Superior temporal gyrus (tissue), 1 donor: ENCODE measurements around the gene PLEKHA7.
"Not testable (repeated sequence)": the region's sequence is repeated elsewhere in the genome, so short reads cannot be mapped to it uniquely, and the experiment has no call there.

Source experiments
- DNase-seq: peaks from one replicate; pipeline ENCODE4 v3.0.0-alpha.2; 2016; ENCODE audit errors: extremely low spot score

Gene PLEKHA7

GRCh38 chr11:16942342-16942741, 71.9 kb downstream of the PLEKHA7 start:
- DNase-seq: no peak

DNA sequence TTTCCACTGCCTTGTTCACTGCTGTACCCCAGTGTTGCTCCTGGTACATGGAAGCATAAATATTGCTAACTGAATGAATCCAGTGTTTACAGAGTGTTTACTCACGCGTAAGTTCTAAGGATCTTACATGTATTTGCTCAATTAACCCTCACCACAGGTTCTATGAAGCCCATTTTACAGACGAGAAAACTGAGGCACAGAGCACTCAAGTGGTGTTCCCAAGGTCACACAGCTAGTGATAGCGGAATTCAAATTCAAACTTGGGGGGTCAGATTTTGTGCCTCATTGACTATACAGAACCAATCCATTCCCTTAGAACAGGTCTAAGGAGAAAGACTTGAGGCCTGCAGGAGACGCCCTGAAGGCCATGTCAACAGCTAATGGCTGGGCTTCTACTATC, 72.3 kb downstream of the PLEKHA7 start:
- no peak for DNase-seq

GRCh38 chr11:16938061-16938460, 76.2 kb downstream of the PLEKHA7 start:
- DNase-seq: no peak

GRCh38 chr11:16936643-16937042, 77.6 kb downstream of the PLEKHA7 start:
- DNase-seq: no peak

DNA sequence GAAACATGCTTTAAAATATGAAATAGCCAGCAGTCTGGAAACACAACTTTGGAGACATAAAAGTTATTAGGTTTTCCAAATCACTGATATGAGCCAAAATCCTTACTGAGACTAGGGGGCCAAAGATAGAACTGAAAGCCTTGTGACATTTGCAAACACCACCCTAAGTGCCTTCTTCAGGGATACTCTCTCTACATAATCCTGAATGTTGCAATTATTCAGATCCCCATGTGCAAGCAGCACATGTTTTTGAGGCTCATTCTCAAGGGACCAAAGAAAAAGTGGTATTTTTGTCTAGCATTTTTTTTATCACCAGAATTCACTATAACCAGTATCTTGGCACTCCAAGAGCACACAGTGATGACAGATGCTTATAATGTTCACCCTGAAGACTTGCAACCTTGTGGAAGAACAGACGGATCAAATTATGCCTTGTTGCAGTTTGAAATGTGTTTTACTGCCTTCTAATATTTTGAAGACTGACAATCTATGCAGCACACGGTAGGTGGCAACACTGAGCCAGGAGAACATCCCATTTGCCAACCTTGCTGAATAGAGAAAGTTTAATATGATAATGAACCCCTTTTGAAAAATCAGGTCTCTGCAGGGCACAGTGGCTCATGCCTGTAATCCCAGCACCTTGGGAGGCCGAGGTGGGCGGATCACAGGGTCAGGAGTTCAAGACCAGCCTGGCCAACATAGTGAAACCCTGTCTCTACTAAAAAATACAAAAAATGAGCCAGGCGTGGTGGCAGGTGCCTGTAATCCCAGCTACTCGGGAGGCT, 78.5 kb downstream of the PLEKHA7 start:
- peak; percentile 53 for DNase-seq

DNA sequence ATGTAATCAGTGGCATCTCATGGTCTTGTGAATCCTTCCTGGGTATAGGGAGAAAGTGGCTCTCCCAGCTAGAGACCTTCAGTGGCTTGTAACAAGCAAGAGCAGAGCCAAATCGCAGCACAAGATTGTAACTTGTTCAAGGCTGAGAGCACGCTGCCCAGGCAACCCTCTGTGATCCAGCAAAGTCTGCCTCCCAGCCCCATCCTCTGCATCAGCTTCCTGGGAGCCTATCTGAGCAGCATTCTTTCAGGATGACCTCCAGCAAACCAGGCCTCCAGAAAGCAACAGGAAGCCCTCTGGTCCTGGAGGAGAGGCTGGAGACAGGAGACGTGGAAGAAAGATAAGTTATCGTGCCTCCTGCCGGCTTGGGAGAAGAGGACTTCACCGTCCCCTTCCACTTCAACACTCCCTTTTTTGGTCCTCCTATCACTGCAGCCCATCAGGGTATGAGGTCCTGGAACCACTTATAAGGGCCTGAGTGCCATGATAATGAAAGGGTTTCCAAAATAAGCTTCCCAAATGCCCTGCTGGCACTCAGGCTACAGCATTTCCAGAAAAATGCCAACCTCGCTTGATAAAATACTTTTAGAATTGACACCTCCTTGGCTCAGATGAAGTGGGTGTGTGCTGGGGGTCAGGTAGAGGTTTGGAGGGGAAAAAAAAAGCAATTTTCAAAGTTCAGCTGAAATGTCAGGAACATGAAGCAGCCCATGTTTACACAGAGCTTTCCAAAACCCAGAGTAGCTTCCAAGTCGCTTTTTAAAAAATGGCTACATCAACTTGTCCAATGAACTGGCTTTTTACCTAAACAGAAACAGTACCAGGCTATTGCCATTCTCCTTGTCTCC, 80.2 kb downstream of the PLEKHA7 start:
- no peak for DNase-seq

DNA sequence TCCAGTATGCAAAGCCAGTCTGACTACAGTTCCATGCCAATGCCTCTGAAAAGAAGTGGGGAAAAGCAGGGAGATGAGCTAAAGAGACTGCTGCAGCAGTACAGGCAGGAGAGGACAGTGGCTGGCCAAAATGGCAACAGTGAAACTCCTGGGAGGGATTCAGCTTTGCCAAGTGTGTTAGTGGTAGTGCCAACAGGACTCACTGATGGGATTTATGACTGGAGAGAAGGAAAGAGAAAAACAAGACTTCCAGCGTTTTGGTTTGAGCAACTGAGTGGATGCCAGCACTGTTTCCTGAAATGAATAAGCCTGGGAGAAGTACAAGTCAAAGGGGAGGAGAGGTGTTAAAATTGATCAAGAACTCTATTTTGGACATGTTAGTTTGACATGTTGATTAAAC, 80.9 kb downstream of the PLEKHA7 start:
- DNase-seq: no peak

DNA sequence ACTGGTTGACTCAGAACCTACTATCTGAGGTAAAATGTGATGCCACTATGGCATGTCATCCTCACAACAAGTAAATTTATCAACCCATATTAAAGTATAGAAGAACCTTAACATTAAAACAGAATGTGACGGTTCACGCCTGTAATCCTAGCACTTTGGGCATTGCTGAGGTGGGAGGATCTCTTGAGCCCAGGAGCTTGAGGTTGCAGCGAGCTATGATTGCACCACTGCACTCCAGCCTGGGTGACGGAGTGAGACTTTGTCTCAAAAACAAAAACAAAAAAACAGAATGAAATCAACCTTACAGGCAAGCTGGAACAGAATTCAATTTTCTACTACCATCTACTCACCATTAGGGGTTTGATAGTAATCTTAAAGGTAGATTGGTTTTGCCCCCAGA, 86.2 kb downstream of the PLEKHA7 start:
- no peak for DNase-seq

DNA sequence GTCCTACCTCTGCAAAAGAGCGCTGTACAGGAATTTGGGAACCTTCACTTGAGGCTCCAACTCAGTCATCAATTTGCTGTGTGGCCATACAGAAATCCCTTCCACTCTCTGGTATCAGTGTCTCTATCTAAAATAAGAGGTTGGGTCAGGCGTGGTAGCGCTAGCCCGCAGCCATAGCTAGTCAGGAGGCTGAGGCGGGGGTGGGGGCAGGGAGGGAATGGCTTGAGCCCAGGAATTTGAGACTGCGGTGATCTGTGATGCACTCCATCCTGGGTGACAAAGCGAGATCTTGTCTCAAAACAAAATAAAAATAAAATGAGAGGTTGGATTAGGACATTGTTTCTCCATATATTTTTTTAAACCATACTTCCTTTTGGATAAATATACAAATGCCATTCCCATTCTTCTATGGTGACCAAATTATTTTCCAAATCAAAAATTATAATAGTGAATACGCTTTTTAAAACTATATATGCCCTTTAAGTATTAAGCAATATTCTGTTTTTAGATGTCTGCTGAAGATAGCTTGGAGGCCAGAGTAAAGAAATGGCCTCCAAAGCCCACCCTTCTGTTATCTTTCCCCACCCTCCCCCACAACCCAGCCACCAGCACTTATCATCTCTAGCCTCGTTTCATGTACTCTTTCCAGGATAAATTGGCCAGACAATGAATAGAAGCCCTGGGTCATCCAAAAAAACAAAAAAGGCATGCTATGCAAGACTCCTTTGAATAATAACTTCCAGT, 87.2 kb downstream of the PLEKHA7 start:
- DNase-seq: no peak

DNA sequence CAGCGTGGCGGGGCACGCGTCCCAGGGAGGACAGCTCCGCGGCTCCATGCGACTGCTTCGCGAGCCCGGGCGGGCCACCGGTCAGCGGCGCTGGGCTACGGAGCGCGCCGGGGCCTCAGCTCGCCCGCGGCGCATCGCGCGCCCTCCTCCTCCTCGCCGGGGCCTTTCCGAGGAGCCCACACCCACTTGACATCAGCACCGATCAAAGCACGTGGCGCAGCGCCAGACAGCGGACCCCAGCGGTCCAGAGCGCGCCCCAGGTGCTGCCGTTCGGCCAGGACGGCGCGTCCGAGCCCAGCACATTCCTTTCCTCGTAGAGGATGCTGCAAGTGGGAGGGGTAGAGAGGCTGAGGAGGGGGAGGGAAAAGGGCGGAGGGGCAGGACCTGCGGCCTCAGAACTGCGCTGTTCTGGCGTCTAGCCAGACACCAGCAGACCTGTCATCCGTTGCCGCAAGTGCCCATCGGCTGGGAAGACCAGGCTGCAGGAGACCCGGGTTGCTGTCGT, 88.6 kb downstream of the PLEKHA7 start:
- DNase-seq: no peak

GRCh38 chr11:16924826-16925560, 89.2 kb downstream of the PLEKHA7 start:
- DNase-seq: no peak

DNA sequence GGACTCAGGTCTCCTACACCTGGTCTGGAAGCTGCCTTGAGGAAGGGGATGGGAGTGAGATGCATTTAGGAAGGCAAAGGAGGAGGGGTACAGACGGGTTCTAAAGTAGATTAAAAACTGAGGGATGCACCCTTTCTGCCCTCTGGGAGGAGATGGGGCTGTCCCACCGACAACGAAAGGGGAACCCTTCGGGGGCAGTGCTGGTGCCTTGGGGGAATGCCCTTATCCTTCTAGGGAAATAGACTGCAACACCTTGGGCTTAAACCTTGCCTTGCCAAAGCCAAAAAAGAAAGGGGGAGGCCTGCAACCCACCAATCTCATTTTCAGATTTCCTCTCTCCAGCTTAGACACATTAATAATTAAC, 89.8 kb downstream of the PLEKHA7 start:
- no peak for DNase-seq

DNA sequence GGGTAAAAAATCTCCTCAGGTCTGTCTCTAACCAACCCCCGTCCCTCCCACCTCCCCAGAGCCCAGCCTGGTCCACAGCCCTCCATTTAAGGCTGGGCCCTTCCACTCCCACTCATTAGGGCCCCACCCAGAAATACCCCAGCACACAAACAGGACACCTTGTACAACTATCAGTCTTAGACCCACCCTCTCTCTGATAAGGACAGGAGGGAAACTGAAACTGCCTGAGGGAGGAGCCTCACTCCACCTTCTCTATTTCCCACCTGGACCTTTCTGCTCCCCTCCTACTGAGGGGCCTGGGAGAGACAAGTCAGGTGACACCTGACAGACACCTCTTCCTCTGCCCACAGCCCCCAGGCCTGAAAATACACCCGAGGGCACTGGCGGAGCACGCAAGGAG, 90.2 kb downstream of the PLEKHA7 start:
- DNase-seq: no peak

- DNase-seq: no peak
These were observed 92.5 kb downstream of the PLEKHA7 start for GRCh38 chr11:16921668-16922067.

GRCh38 chr11:16921019-16921418, 93.2 kb downstream of the PLEKHA7 start:
- DNase-seq: no peak

DNA sequence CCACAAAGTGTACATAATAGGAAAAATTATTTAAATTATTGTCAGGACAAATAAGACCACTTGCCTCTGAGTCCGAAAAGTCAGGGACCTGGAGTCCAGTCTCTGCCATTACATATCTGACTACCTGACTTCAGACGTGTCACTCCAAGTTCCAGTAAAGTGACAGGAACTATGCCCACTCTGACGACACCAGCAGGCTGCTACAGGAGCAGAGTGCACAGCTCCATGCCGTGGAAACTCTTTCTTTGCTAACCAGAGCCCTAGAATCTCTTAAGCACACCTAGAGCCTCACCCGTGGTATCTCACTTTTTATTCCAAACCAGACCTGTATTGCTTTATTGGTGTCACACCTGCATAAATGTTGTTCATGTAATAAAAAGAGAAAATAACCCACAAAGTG, 93.7 kb downstream of the PLEKHA7 start:
- DNase-seq: no peak

DNA sequence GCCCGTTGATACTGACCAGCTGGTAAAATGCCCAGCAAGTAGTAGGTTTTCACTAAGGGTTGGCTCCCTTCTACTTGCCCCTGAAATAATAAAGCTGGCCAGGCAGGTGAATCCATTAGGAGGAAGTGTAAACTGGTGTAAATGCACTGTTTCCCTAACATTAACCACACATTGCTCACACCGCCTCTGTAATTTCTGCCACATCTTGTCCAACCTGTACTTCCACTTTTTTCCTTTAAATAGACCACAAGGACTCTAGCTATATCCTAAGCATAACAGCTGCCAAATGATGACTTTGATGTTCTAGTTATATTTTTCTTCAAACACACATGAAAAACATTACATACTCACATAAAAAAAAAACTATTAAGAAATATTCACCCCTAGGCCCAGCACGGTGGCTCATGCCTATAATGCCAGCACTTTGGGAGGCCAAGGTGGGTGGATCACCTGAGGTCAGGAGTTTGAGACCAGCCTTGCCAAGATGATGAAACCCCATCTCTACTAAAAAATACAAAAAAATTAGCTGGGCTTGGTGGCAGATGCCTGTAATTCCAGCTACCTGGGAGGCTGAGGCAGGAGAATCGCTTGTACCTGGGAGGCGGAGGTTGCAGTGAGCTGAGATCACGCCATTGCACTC, 95.6 kb downstream of the PLEKHA7 start:
- not testable (repeated sequence) for DNase-seq

- no peak for DNase-seq
These were observed 96.3 kb downstream of the PLEKHA7 start for GRCh38 chr11:16917941-16918340.

GRCh38 chr11:16912692-16913111, 101.5 kb downstream of the PLEKHA7 start:
- no peak for DNase-seq

- DNase-seq: no peak
These were observed 102.6 kb downstream of the PLEKHA7 start for GRCh38 chr11:16911658-16912057.

DNA sequence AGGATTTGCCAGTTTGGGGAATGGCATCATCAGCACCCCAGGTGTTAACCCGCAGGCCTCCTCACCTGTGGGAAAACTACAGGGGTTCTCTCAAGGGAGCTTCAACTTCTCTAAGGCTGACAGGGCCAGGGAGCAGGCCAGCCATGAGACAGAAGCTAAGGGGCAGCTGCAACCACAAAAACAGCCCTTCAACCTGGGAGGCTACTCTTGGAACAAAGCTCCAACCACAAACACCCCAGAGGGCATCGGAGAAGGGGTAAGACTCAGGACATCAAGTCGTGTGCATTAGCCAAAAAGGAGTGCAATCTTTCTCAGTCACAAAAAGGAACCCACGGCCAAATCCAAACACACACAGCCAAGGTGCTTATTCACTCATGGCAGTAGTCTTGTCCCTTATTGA, 103.0 kb downstream of the PLEKHA7 start:
- DNase-seq: no peak
